ENCODE results near the gene PNKD.

DNA sequence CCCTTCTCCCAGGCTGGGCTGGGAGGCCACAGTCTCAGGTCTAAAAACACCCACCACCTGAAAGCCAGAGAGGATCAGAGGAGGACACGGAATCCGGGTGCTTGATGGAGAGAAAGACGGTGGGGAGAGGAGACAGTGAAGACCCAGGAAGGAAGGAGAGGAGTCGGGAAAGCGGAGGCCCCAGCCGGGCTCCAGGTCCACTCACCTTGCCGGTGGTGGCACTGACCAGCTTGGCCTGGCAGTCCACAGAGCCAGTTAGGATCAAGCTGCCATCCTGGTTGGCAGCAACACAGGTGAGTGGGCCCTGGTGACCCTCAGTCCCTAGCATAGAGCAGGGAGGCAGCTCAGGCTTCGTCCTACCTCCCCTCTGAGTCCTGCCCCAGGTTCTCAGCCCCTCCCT lies 4.7 kb upstream of the PNKD start:
- TF ChIP-seq, protein P1, sequence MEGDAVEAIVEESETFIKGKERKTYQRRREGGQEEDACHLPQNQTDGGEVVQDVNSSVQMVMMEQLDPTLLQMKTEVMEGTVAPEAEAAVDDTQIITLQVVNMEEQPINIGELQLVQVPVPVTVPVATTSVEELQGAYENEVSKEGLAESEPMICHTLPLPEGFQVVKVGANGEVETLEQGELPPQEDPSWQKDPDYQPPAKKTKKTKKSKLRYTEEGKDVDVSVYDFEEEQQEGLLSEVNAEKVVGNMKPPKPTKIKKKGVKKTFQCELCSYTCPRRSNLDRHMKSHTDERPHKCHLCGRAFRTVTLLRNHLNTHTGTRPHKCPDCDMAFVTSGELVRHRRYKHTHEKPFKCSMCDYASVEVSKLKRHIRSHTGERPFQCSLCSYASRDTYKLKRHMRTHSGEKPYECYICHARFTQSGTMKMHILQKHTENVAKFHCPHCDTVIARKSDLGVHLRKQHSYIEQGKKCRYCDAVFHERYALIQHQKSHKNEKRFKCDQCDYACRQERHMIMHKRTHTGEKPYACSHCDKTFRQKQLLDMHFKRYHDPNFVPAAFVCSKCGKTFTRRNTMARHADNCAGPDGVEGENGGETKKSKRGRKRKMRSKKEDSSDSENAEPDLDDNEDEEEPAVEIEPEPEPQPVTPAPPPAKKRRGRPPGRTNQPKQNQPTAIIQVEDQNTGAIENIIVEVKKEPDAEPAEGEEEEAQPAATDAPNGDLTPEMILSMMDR (IDR thresholded peaks at IDR 0.05), result no peak
- TF ChIP-seq POLR2AphosphoS5 (IDR thresholded peaks at IDR 0.05) (no peak), POLR2A (IDR thresholded peaks at IDR 0.05) (no peak)
